HCT116 (cell line): ENCODE data around the gene ZNF532. TPM values are rescaled to one million over a fixed set of nuclear protein-coding genes. Genes with fewer than 3 reads are reported as not detected.

ENCODE experiments used
- ATAC-seq: fragments of 200-7000 bp; cut with Tn5 transposase; 2 replicates; pipeline ENCODE4 v1.9.1; 2020; ENCODE audit warnings: mild to moderate bottlenecking, moderate library complexity
- BruUV-seq: library from RNA; stranded (reverse); fragments of 400-500 nt; replicated peaks from 2 replicates; lab custom pipeline; 2021; lab: Mats Ljungman, UMichigan
- CTCF ChIA-PET: fragments of 300-600 bp; sonication (Branson Sonifier 250); formaldehyde crosslinking; loops from one replicate; lab custom pipeline; 2021; ENCODE audit warnings: antibody characterized with exemption; lab: Charles Lee
- POLR2A ChIA-PET: fragments of 300-600, 350-600 bp; sonication (Branson Sonifier 250); formaldehyde crosslinking; loops from one replicate; lab custom pipeline; 2021; ENCODE audit warnings: antibody characterized with exemption; lab: Charles Lee
- RAD21 ChIA-PET, 2 experiments: fragments of 300-600 bp; sonication (Branson Sonifier 250); formaldehyde crosslinking; loops; one replicate each; lab custom pipeline; 2023; ENCODE audit warnings: low total read pairs in 2 of 2; ENCODE audit not compliant: uncharacterized antibody in 2 of 2, unreplicated experiment in 2 of 2, low non-redundant PET in 1 of 2; lab: Charles Lee
- DNase-seq: peaks from one replicate; pipeline ENCODE4 v3.0.0-alpha.2; 2010; ENCODE audit warnings: low read depth, low spot score
- H2AFZ ChIP-seq: fragments of 200-600 bp; shearing (Covaris generic), sonication (generic); 2 replicates; pipeline ENCODE4 v1.6.1; 2017; ENCODE audit warnings: low read depth, mixed run types, mixed read lengths, antibody characterized with exemption, low read length; ENCODE audit not compliant: poor library complexity, severe bottlenecking
- H3K27ac ChIP-seq: 2 replicates; pipeline ENCODE4 v1.5.1; 2012; ENCODE audit warnings: low read depth, low read length
- H3K27me3 ChIP-seq: fragments of 200-600 bp; sonication (generic); 2 replicates; pipeline ENCODE4 v1.6.1; 2016; ENCODE audit warnings: mixed run types, low read length, mixed read lengths; ENCODE audit not compliant: insufficient read depth
- H3K36me3 ChIP-seq, 2 experiments: fragments of 200-500 bp in 1 of 2; fragments of 200-600 bp in 1 of 2; sonication (Bioruptor generic) in 1 of 2; sonication (generic) in 1 of 2; 2 replicates each; pipeline versions ENCODE4 v1.5.1 to v1.6.1; 2014 to 2016; ENCODE audit warnings: low read length in 2 of 2, inconsistent platforms in 1 of 2, mixed read lengths in 1 of 2, mixed run types in 1 of 2; ENCODE audit not compliant: insufficient read depth in 2 of 2, control insufficient read depth in 1 of 2
- H3K4me1 ChIP-seq, 2 experiments: fragments of 200-600 bp in 1 of 2; sonication (generic) in 1 of 2; 2 replicates each; pipeline versions ENCODE4 v1.5.1 to v1.6.1; 2012 to 2017; ENCODE audit warnings: low read length in 2 of 2, inconsistent platforms in 1 of 2, mild to moderate bottlenecking in 1 of 2, mixed read lengths in 1 of 2, mixed run types in 1 of 2, moderate library complexity in 1 of 2; ENCODE audit not compliant: insufficient read depth in 2 of 2, control insufficient read depth in 1 of 2
- H3K4me2 ChIP-seq: fragments of 200-600 bp; sonication (generic); 2 replicates; pipeline ENCODE4 v1.6.1; 2017; ENCODE audit warnings: mixed run types, low read length, mixed read lengths
- H3K4me3 ChIP-seq, 2 experiments: fragments of 200-600 bp in 1 of 2; sonication (generic) in 1 of 2; replicated peaks in 1 of 2; 2 replicates each; pipeline ENCODE4 v1.5.1; 2011 to 2016; ENCODE audit warnings: low read length in 2 of 2, control low read depth in 1 of 2, low read depth in 1 of 2, mild to moderate bottlenecking in 1 of 2, mixed read lengths in 1 of 2, mixed run types in 1 of 2
- H3K79me2 ChIP-seq: fragments of 200-600 bp; sonication (generic); 2 replicates; pipeline ENCODE4 v1.6.1; 2017; ENCODE audit warnings: mild to moderate bottlenecking, mixed run types, low read length, moderate library complexity, mixed read lengths; ENCODE audit not compliant: insufficient read depth
- H3K9ac ChIP-seq: fragments of 200-600 bp; sonication (generic); 2 replicates; pipeline ENCODE4 v1.6.1; 2016; ENCODE audit warnings: low read length, mixed read lengths
- H3K9me2 ChIP-seq: fragments of 200-600 bp; sonication (generic), shearing (Covaris generic); 2 replicates; pipeline ENCODE4 v1.6.1; 2017; ENCODE audit warnings: mixed run types, mild to moderate bottlenecking, moderate library complexity; ENCODE audit not compliant: insufficient read depth
- H3K9me3 ChIP-seq, 2 experiments: fragments of 200-500 bp in 1 of 2; fragments of 200-600 bp in 1 of 2; sonication (Bioruptor generic) in 1 of 2; sonication (generic) in 1 of 2; 2 replicates each; pipeline ENCODE4 v1.6.1; 2014 to 2017; ENCODE audit warnings: low read length in 2 of 2, mixed read lengths in 2 of 2, inconsistent platforms in 1 of 2, low read depth in 1 of 2, mild to moderate bottlenecking in 1 of 2, mixed run types in 1 of 2, moderate library complexity in 1 of 2; ENCODE audit not compliant: control insufficient read depth in 1 of 2, insufficient read depth in 1 of 2
- H4K20me1 ChIP-seq: fragments of 200-600 bp; sonication (generic), shearing (Covaris generic); 2 replicates; pipeline ENCODE4 v1.6.1; 2017; ENCODE audit warnings: mixed run types, mild to moderate bottlenecking, moderate library complexity; ENCODE audit not compliant: insufficient read depth
- CBX3 ChIP-seq: IDR thresholded peaks from 2 replicates; pipeline ENCODE4 v1.6.1; 2012; ENCODE audit warnings: low read depth
- CEBPB ChIP-seq: IDR thresholded peaks from 2 replicates; pipeline ENCODE4 v1.6.1; 2012; ENCODE audit warnings: low read depth
- CTCF ChIP-seq, 3 experiments: fragments of 200-600 bp in 1 of 3; sonication (generic) in 1 of 3; IDR thresholded peaks in 2 of 3; conservative IDR thresholded peaks in 1 of 3; 2 replicates each; pipeline ENCODE4 v1.5.1; 2012 to 2017; ENCODE audit warnings: low read depth in 2 of 3, low read length in 2 of 3, antibody characterized with exemption in 1 of 3, borderline replicate concordance in 1 of 3, control low read depth in 1 of 3, mild to moderate bottlenecking in 1 of 3, mixed read lengths in 1 of 3, mixed run types in 1 of 3, moderate library complexity in 1 of 3; ENCODE audit not compliant: insufficient read depth in 1 of 3
- EGR1 ChIP-seq: IDR thresholded peaks from 2 replicates; pipeline ENCODE4 v1.6.1; 2012; ENCODE audit warnings: low read depth
- ELF1 ChIP-seq: IDR thresholded peaks from 2 replicates; pipeline ENCODE4 v1.6.1; 2012; ENCODE audit warnings: low read depth, borderline replicate concordance
- EZH2phosphoT487 ChIP-seq: fragments of 200-600 bp; IDR thresholded peaks from 2 replicates; pipeline ENCODE4 v1.6.1; 2018; ENCODE audit warnings: antibody characterized with exemption, borderline replicate concordance
- FOSL1 ChIP-seq: IDR thresholded peaks from 2 replicates; pipeline ENCODE4 v1.6.1; 2012; ENCODE audit warnings: low read depth
- JUND ChIP-seq: IDR thresholded peaks from 2 replicates; pipeline ENCODE4 v1.6.1; 2012
- MAX ChIP-seq: IDR thresholded peaks from 2 replicates; pipeline ENCODE4 v1.6.1; 2012
- POLR2AphosphoS5 ChIP-seq: IDR thresholded peaks from 2 replicates; pipeline ENCODE4 v1.6.1; 2011; ENCODE audit warnings: mild to moderate bottlenecking, low read depth, low read length, moderate library complexity
- REST ChIP-seq: IDR thresholded peaks from 2 replicates; pipeline ENCODE4 v1.6.1; 2012; ENCODE audit warnings: low read depth
- SP1 ChIP-seq: IDR thresholded peaks from 2 replicates; pipeline ENCODE4 v1.6.1; 2012; ENCODE audit warnings: low read depth
- TCF7L2 ChIP-seq: IDR thresholded peaks from 2 replicates; pipeline ENCODE4 v1.7.0; 2011; ENCODE audit warnings: borderline replicate concordance, inconsistent platforms; ENCODE audit not compliant: insufficient read depth, insufficient read length; ENCODE audit errors: extremely low read depth
- YY1 ChIP-seq: IDR thresholded peaks from 2 replicates; pipeline ENCODE4 v1.6.1; 2011; ENCODE audit warnings: low read length, low read depth, moderate library complexity, mild to moderate bottlenecking; ENCODE audit not compliant: insufficient replicate concordance; ENCODE audit errors: extremely low read depth
- ZFX ChIP-seq: fragments of 450-650 bp; IDR thresholded peaks from 2 replicates; pipeline ENCODE4 v1.6.1; 2017
- ZNF274 ChIP-seq: fragments of 200-500 bp; sonication (Bioruptor generic); IDR thresholded peaks from 2 replicates; pipeline ENCODE4 v1.6.1; 2014; ENCODE audit warnings: mild to moderate bottlenecking, low read depth, low read length, inconsistent platforms
- intact Hi-C: fragments of 100-400 bp; cut with micrococcal nuclease; formaldehyde crosslinking; loops from 2 replicates; pipeline ENCODE4 v1.10.0; 2022
- total RNA-seq: library from RNA; stranded (reverse); gene quantifications from one replicate; pipeline ENCODE4 v1.2.1, GENCODE V29; 2021; ENCODE audit not compliant: unreplicated experiment

ZNF532 gene
- total RNA-seq, 1 experiment from 2014 or later = 11.6 TPM

- H3K27ac ChIP-seq = no peak overlapping the region
- DNase-seq = no peak
- no peak overlapping the region for H2AFZ ChIP-seq
- H3K9me3 ChIP-seq = no peaks in the 10 kb centered on the region
- H3K4me2 ChIP-seq = no peak overlapping the region
- no peak overlapping the region for H3K4me3 ChIP-seq
- ChIA-PET POLR2A (no interaction called here), CTCF (no interaction called here), RAD21 (no interaction called here)
- no peaks in the 10 kb centered on the region for H4K20me1 ChIP-seq
- no peaks in the 10 kb centered on the region for H3K4me1 ChIP-seq
- ATAC-seq = no peak
- TF ChIP-seq ZFX (no peak), SP1 (no peak), MAX (no peak), REST (no peak), EZH2phosphoT487 (no peak), EGR1 (no peak), POLR2AphosphoS5 (no peak), TCF7L2 (no peak), CBX3 (no peak), ELF1 (no peak), CEBPB (no peak), ZNF274 (no peak), FOSL1 (no peak), JUND (no peak), YY1 (no peak), CTCF (IDR thresholded peaks at IDR 0.05 in 2 of 3, conservative IDR thresholded peaks at IDR 0.05 in 1 of 3; ENCODE audit: borderline replicate concordance in 1 of 3, insufficient read depth in 1 of 3, low read depth in 2 of 3, low read length in 2 of 3) (no peak)
- no peaks in the 10 kb centered on the region for H3K36me3 ChIP-seq
- intact Hi-C loops = no loop called here
- H3K9me2 ChIP-seq = no peaks in the 10 kb centered on the region
- no peaks in the 10 kb centered on the region for H3K27me3 ChIP-seq
- H3K9ac ChIP-seq = no peak overlapping the region
- H3K79me2 ChIP-seq = no peaks in the 10 kb centered on the region
- no TSS peak for BruUV-seq
Observed at GRCh38 chr18:58850786-58851469, 13.7 kb upstream of the ZNF532 start.
